Epithelial cell of esophagus (primary cell): Measurements from ENCODE around the gene MVB12B.

Source experiments
- DNase-seq: peaks from one replicate; pipeline ENCODE4 v3.0.0; 2010; ENCODE audit warnings: low read depth
- H3K4me3 ChIP-seq: 2 replicates; pipeline ENCODE4 v1.5.1; 2011; ENCODE audit warnings: mild to moderate bottlenecking, low read length, control low read depth
- TF ChIP-seq, protein P1 (sequence below): IDR thresholded peaks from 2 replicates; pipeline ENCODE4 v1.5.1; 2011; ENCODE audit warnings: low read depth, mild to moderate bottlenecking, low read length, control low read depth, inconsistent platforms; ENCODE audit not compliant: insufficient read depth; ENCODE audit errors: missing control alignments

MVB12B gene

DNA sequence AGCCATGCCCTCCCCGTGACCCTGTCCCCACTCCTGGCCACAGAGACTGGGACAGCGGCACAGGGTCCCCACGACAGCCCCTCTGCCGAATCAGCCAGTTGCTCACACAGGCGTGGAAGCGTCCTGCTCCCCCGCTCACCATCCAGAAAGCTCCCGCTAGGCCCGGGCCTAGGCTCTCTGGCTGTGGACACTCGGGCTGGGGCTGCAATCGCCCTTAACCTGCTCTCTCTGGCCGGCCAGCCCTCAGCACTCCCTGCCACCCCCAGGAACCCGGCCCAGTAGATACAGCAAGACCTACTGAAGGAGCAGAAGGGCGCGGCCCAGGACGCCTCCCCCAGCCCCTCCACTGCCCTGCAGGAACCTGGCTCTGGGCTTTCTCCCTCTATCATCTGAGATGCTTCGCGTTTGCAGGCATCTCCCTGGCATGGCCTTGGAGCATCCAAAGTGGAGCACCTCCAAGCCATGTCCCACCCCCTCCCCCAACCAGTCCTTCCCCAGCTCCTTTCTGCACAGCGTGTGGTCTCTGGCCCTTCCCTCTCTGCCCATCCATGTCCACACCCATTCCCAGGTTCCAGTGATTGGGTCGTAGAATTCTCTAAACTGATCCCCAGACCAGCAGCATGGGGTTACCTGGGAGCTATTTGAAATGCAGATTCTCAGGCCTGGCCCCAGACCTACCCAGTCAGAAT lies 173.4 kb downstream of the MVB12B start:
- no peak for DNase-seq
- peak overlapping the region; percentile 34 for H3K4me3 ChIP-seq
- TF ChIP-seq, protein P1, sequence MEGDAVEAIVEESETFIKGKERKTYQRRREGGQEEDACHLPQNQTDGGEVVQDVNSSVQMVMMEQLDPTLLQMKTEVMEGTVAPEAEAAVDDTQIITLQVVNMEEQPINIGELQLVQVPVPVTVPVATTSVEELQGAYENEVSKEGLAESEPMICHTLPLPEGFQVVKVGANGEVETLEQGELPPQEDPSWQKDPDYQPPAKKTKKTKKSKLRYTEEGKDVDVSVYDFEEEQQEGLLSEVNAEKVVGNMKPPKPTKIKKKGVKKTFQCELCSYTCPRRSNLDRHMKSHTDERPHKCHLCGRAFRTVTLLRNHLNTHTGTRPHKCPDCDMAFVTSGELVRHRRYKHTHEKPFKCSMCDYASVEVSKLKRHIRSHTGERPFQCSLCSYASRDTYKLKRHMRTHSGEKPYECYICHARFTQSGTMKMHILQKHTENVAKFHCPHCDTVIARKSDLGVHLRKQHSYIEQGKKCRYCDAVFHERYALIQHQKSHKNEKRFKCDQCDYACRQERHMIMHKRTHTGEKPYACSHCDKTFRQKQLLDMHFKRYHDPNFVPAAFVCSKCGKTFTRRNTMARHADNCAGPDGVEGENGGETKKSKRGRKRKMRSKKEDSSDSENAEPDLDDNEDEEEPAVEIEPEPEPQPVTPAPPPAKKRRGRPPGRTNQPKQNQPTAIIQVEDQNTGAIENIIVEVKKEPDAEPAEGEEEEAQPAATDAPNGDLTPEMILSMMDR: no peak

DNA sequence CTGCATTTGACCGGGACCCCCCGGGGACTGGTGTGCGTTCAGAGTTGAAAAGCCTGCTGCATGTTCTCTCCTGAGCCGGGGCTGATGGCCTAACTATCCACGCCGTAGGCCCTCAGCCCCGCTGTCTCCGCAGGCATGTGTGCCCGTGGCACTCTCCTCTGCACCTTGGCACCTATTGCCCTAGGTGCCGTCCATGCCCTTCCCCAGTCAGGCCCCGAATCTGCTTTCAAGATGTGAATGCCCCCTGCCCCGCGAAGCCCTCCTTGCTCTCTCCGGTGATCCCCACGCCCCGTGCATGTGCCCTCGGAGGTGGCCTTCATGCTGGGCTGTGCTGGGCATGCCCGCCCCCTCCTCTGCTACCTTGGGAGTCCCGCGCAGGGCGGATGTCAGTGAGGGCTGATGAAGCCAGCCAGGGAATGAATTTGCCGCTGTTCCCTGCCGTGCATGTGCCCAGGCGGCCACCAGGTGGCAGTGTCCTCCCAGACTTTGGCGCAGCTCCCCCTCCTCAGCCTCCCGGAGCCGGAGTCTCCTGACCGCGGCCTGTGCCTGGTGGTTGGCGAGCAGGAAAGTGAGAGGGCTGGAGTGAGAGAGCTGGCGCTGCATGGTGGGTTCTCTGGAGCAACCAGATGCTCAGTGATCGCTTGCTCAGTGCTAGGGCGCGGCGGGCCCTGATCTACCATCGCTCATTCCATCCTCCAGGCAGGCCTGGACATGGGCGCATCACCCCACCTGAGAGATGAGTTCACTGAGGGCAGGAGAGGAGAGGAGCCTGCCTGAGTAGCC lies 174.2 kb downstream of the MVB12B start:
- TF ChIP-seq, protein P1: peak; percentile 89
- DNase-seq: peak; percentile 67

DNA sequence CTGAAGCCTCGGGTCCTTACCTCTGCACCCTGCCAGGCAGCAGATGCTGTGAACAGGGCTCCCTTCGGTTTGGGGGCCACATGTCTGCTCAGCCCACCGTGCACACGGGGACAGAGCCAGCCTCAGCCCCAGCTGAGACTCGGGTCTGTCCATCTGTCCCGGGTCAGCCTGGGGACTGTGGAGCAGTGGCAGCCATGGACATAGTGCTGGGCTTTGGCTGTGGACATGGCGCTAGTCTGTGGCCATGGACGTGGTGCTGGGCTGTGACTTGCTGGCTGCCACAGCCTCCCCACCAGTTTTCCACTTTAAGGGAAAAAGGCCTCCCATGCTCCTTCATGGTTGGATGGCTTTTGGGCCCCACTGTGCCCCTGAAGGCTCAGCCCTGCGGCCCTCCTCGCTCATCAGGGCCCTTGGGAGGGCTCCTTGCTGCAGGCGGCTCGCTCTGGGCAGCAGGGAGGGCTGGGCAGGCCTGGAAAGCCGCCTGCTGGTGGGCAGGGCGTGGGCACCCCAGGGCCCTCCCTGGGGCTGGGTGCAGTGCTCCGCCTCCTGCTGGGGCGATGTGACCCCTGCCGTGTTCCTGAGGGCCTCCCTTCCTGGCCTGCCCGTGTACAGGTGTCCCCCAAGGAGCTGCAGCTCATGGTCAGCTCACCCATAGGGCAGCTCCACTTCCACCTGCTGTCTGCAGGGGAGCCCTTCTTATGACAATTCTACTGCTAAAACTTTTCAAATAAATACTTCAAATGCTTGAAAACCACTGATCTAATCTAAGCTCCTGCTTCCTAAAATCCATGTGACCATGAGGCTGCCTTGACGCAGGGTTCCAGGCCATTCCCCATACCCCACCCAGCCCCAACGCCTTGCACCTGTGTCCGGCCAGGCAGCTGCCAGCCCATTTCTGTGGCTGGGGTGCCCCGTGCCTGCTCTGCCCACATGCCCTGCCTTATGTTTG lies 175.0 kb downstream of the MVB12B start:
- no peak for DNase-seq
- H3K4me3 ChIP-seq: no peak overlapping the region
- TF ChIP-seq, protein P1: no peak

More for the DNA sequence above, 174.2 kb downstream of the MVB12B start:
- H3K4me3 ChIP-seq: no peak overlapping the region

DNA sequence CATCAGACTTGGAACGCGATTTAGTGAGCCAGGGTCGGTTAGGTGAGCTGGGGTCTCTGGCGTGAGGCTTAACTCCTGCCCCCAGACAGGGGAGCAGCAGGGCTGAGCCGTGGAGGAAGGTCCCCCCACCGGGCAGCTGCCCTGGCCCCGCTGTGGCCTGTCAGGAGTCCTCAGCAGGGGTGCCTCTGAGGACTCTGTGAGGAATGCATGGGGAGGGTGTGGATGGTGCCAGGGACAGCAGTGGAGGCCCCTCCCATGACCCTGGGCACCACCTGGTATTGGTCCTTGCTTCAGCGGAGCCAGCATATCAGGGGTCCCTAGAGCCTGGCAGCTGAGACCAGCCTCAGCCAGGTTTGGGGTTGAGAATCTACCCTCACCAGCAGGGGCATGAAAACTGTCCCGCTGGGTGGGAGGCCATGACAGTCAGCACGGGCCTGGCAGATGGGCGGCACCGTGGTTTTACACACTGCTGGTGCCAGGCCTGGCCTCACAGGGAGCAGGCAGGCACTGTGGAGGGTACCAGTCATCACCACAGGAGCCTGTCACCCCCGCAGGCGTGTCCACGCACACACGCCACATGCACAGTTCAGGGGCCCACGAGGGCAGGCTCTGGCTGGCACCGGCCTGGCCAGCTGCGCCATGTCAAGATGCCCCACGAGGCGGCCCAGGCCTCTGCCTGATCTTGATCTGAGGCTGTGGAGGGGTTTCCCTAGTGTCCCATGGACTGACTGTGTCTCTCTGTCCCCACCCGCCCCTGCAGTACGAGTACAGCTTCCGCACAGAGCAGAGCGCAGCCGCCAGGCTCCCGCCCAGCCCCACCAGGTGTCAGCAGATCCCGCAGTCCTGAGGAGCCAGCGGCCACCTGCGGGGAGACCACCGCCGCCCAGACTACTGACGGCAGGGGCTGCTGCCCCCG lies 176.0 kb downstream of the MVB12B start:
- no peak overlapping the region for H3K4me3 ChIP-seq
- TF ChIP-seq, protein P1: no peak
- no peak for DNase-seq

DNA sequence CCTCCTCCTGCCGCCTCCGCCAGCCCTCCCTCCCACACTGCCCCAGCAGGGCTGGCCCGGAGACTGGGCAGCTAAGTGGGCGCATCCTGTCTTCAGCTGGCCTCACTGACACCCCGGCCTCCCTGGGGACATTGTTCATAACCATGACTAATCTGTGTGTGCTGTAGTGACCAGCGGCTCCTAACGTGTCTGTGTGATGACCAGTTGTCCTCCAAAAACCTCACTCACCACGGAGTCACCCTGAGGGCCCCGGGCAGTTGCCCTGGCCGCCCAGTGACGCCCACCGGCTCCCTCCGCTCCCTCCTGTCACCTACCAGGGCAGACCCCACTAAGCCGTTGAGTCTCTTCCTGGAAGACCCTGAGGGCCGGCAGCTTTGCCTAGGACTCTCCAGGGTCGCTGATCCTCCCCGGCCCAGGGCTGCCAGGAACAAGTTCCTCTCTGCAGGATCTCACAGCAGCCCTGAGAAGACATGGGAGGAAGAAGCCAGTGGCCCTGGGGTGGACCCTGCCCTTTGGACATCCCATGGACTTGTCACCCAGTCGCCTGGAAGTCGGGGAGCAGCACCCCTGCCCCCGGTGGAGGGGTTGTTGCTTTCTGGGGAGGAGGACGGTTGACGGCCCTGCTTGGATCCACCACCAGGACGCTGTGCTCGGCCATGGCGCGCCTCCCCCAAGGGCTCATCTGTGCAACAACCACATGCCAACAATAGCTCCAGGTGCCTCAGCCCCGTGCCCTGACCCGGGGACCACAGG lies 176.9 kb downstream of the MVB12B start:
- DNase-seq: no peak
- H3K4me3 ChIP-seq: no peak overlapping the region
- TF ChIP-seq, protein P1: no peak
